GM21576 (cell line): ENCODE data around the gene SRP14.
"Not testable (repeated sequence)": the region's sequence is repeated elsewhere in the genome, so short reads cannot be mapped to it uniquely, and the experiment has no call there.

ENCODE experiments used
- ATAC-seq: cut with Tn5 transposase; IDR thresholded peaks from one replicate; pipeline ENCODE4 v1.9.1; 2021; ENCODE audit warnings: mild to moderate bottlenecking, moderate library complexity; ENCODE audit not compliant: unreplicated experiment

The SRP14 gene, protein sequence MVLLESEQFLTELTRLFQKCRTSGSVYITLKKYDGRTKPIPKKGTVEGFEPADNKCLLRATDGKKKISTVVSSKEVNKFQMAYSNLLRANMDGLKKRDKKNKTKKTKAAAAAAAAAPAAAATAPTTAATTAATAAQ

DNA sequence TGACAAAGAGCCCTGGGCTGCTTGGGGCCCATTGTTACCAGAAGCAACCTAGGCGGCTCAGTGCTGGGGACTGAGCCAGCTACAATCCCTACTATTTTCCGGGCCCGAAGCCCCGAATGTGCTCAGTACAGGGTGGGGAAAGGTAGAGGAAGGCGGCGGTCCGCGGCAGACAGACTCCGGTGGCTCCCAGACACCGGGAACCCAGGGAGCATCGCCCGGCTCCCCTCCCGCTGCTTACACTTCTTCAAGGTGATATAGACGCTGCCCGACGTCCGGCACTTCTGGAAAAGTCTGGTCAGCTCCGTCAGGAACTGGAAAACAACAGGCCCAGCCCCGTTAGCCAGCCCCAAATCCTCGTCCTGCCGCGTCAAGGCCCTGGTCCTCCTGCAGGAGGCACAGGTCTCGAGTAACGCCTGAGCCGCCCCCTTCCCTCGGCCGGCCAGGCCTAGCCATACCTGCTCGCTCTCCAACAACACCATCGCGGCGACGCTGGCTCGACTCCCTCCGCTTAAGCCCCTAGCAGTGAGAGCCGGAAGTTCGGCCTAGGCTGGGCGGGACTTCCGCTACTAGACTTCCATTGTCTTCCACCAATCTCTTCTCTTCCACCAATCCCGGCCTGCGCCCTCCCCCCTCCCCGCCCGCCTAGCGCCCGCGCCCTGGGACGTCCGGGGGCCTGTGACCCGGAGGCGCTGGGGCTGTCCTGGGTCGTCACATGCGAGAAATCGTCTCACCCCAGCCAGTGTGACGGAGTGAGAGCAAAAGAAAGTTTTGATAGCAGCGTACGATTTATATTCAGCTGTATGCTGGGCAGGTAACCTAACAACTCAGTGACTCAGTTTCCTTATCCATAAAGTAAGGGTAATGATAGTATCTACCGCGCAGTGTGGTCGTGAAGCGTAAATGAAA is at the start of gene SRP14:
Gene SRP14 (minus strand): TSS at position 544 of the 906 bp plus-strand sequence. CDS start 65 bp downstream, at position 479.
- peak; percentile 91 for ATAC-seq

DNA sequence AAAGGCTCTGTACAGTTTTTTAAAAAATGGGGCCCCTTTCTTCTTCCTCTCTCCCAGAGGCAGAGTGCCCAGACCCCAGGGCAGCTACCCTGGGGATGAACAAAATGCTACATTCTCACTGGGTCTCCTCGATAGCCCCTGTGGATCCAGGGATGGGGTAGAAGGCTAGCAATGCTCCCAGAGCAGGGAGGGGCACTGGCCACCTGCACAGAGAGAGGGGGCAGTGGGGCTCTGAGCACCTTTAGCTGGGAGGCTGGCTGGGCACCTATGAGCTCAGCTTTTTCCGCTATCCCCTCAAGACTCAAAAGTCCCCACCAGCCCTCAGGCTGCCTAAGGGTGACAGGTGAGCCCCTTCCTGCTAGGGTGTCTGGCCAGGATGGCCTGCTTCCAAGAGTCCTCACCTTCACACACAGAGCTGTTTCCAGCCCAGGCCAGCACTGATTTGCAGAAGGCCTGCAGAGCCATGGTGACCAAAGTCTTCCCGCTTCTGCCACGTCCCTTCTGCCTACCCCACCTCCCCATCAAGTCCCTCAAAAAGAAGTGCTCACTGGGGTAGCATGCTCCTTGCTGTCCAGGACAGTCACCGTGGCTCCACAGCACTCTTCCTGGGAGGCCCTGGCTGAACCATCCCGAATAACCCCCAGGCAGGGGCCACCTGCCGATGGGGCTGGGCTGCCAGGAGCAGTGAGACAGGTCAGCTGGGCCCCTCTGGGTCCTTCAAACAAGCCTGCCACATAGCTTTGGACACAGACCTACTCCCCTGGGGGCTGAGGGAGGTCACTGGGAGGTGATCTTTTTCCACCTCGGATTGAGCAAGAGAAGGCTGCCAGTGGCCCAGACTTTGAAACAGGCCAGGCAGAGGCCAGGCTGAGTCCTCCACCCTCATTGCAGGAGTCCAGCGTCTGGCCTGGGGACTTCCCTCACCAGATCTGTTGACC is 49.3 kb upstream of the SRP14 start:
- no peak for ATAC-seq

DNA sequence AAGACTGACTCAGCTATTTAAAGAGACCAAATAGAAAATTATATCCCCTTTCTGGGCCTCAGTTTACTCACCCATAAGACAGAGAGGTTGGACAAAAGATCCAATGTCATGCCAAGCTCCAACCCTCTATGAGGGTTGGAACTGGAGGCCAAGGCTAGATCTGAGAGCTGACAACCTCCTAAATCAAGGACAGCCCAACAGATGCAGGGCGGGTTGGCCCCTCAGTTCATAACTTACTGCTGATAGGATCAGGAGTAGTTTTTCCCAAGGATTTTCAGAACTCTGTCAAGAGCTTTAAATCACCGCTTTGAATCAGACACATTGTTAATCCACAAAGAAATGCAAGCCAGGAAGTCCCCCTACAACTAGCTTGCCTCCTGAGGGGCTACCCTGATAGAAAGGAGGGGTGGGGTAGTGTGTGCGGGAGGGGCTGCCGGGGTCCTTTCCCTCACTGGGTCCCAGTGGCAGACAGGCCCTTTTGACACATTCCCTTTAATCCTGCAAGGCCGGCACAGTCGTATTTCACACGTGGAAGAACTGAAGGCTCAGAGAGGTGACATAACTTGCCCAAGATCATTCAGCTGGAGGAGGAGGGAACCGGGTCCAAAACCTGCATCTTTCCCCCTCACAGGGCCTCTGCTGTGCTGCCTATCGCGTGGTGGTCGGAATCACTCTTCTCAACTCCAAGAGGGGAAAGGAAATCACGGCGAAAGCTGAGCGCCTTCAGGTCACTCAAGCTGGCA is 48.3 kb upstream of the SRP14 start:
- ATAC-seq, result no peak

DNA sequence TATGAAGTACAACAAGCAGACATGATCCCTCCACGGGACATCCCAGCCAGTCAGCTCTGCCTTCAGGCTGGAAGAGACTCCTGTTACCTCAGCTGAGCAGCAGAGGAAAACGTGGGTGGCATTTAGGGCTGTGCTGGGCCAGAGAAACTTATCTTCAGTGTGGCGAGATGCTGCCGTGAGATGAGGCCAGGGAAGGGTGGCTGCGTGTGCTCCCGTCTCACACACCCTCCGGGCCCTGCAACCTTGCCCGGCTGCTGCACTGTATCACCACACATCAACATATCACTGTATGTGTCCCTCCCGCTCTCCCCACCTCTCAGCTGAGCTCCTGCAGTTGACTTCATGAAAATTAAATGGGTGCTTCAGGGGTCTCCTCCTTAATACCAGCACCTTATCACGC is 46.3 kb upstream of the SRP14 start:
- ATAC-seq, result no peak

DNA sequence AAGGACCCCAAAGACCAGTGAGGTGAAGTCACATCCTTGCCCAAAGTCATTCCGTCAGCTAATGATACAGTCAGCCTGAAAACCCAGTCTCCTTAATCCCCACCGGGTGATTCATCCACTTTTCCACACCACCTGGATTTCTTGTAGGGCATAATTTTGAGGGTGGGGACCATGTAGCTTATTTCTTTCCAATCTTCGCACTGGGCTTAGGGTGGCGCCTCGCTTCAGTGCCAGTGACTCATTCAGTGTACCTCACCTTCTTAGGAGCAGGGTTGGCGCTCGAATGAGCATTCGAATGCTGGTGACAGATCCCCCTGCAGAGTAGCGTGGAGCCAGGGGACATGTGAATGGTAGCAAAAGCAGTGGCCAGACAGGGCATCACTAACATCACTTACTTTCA is 45.7 kb upstream of the SRP14 start:
- no peak for ATAC-seq

DNA sequence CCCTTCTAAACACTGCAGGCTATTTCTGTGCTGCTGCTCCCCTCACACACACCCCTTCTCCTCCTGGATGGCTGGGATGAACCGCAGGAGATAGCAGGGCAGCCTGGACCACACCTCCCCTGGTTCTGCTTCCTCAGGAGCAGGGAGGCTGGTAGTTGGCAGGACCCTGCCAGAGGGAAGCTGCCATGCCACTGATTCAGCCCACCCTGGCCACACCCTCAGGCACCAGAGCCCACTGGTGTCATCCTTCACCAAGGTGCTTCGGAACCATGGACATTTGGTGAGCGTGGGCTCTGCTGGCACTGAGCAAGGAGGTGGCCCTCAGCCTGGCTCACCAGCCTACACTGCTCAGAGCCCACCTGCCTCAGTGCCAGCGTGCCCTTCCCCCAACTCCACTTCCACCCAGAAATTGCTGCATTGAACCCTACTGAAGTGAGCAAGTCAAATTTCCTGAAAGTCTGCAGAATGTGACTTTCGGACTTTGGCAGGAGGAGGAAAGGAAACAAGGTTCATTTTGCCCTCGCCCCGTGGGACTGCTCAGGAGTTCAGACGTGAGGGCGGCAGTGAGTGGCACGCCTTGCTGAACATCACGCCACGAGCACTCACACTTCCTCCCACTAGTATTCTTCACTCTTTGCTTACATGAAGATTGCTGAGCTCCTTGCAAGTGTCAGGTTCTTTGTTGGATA is 43.4 kb upstream of the SRP14 start:
- ATAC-seq, result no peak

DNA sequence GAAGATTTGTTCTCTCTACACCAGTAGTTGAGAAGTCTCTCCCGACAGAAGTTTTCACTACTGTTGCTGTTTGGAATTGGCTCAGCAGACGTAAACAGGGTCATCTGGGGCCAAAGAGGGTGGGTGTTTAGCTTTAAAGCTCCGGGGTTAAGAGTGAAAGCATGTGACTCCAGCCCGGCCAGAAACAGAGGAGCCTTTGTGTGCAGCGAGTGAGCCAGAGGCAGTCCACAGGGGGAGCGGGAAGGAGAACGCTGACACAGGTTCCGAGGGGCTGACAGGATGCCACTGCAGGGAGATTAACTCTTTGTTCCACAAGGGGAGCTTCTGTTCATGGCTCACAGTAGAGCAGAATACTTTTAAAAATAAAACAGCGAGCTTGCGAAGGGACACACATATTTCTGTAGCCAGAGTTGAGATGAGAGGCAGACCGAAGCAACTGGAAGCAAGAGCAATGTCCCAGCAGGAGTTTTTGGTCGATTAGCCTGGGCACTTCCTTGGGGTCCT is 42.8 kb upstream of the SRP14 start:
- ATAC-seq, result no peak

DNA sequence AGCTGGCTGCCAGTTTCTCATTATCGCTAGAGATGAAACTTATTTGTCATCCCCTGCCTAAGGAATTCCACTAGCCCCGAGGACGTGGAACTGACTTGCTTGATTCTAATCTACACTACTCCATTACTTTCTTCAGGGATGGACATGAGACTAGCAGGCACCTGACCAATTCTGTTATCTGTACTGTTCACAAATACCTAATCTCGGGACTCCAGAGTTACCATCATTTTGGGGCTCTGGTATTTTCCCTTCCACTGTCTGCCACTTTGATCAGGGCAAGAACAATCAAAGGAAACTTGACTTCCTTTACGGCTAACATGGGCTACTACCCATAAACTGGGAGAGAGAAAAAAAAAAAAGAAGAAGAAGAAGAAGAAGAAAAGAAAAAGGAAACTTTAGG is 41.9 kb upstream of the SRP14 start:
- no peak for ATAC-seq

DNA sequence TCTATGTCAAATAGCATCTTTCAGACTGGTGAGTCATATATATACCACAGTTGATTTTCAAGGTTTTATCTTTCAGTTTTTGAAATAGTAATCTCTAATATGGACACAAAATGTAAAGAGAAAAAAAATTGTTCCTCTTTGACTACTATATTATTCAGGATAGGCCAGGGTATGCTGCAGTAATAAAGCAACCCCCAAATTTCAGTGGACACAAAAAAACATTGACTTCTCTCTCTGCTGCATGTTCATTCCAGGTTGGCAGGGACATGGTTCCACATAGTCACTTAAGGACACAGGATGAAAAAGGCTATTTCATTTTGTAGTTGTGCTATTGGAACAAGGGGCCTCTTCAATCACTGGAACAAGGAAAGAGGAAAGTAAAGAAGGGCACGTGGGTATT is 41.1 kb upstream of the SRP14 start:
- ATAC-seq, result no peak

DNA sequence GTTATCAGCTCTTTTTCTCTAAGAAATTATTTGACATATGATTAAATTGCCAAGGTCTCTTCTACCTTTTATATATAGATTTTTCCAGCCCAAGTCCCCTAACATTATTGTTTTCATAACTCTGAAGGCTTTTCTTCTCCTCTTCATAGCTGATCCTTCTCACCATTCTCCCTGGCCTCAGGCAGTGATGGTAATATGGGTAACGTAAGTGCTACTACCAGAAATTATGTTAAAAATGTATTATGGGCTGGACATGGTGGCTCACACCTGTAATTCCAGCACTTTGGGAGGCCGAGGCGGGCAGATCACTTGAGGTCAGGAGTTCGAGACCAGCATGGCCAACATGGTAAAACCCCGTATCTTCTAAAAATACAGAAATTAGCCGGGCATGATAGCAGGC is 40.5 kb upstream of the SRP14 start:
- ATAC-seq, result no peak

DNA sequence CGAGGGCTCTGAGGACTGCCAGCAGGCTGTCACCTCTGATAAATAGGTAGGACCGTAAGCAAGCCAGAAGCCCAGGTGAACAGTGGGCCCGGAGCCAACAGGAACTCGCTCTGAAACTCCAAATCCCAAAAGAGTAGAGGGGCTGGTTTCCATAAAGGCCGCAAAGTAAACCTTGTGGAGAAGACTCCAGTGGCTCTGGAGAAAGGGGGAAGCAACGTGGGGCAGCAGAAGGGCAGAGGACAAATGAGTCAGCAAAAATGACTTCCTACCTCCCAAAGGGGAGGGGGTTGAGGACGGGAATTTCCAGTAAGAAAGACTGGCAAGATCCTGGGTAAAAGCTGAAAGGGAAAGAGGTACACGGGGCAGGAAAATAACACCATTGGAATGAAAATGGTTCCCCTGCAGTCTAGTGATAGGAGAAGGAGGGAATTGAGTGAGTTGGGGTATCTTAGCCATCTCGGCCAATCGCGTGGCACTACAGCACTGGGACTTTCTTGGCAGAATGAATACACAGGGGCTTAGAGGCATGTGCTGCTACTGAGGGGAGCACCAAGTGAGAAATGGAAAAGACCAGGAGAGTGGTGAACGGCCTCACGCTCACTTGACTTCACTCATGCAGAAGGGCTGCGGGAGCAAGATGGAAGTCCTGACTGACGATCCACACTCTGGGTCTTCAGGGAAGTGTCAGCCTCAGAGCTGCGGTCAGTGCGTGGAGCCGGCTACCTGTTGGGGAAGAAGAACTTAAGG is 36.5 kb upstream of the SRP14 start:
- no peak for ATAC-seq

DNA sequence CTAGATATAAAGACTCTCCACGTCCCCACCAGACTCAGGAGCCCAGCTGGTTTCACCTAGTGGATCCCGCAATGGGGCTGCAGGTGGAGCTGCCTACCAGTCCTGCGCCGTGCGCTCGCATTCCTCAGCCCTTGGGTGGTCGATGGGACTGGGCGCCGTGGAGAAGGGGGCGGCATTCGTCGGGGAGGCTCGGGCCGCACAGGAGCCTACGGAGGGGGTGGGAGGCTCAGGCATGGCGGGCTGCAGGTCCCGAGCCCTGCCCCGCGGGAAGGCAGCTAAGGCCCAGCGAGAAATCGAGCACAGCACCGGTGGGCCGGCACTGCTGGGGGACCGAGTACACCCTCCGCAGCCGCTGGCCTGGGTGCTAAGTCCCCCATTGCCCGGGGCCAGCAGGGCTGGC is 35.7 kb upstream of the SRP14 start:
- not testable (repeated sequence) for ATAC-seq

DNA sequence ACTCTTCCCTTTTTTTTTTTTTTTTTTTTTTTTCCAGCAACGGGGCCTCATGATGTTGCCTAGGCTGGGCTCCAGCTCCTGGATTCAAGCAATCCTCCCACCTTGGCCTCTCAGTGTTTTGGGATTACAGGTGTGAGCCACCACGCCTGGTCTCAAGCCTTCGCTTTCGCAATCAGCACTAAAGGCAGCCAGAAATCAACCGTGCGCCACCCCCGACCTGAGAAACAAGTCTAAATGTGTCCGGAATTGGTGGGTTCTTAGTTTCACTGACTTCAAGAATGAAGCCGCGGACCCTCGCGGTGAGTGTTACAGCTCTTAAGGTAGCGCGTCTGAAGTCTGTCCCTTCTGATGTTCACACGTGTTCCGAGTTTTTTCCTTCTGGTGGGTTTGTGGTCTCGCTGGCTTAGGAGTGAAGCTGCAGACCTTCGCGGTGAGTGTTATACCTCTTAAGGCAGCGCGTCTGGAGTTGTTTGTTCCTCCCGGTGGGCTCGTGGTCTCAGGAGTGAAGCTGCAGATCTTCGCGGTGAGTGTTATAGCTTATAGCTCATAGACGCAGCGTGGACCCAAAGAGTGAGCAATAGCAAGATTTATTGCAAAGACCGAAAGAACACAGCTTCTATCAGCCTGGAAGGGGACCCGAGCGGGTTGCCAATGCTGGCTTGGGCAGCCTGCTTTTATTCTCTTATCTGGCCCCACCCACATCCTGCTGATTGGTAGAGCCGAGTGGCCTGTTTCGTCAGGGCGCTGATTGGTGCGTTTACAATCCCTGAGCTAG is 34.9 kb upstream of the SRP14 start:
- ATAC-seq, result not testable (repeated sequence)

DNA sequence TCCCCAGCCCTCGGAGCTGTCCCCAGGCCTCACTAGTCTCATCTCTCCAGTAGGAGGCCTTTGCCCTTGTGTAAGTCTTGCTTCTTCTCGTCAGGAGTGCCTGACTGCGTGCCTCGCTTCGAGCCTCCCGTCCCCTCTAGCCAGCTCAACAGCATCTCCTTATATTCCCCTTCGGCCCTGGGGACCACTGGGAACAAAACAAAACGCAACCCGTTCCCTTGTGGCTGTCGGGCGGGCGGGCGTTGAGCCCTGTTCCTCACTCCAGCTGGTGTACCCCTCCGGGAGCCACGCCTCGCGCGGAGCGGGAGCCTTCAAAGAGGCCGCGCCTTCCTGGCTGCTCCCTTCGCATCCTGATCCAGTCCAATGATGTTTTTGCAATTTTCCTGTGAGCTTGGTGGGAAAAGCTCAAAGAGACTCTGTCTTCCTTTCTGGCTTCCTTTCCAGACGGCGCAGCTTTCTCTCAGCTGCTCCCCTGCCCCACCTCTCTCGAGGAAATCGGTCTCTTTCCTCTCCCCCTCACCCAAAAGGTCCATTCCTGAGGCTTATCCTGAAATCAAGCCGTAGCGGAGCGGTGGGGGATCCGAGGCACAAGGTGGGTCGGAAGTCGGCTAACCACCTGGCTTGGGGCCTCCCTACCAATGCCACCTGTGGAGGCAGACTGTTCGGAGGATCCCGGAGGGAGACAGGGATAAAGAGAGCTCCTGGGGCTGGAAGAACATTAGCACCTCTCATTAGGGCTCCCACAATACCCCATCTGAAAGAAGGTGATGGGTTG is 33.4 kb upstream of the SRP14 start:
- no peak for ATAC-seq

DNA sequence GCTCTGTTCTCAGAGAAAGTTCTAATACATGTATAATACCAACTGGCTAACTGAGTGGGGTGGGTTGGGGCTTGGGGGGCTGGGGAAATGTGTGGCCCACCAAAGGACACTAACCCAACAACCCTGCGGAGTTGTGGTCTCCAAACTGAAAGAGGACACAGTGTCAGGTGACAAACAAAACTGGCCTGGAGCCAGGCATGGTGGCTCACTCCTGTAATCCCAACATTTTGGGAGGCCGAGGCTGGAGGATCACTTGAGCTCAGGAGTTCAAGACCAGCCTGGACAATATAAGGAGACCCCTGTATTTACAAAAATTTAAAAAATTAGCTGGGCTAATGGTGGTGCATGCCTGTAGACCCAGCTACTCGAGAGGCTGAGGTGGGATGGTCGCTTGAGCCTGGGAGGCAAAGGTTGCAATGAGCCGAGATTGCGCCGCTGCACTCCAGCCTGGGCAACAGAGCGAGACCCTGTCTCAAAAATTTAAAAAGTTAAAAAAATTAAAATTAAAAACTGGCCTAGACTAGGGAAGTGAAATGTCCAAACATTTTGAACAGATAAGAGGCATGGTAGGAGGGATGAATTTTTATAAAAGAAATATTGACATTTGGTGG is 31.7 kb upstream of the SRP14 start:
- ATAC-seq, result no peak

DNA sequence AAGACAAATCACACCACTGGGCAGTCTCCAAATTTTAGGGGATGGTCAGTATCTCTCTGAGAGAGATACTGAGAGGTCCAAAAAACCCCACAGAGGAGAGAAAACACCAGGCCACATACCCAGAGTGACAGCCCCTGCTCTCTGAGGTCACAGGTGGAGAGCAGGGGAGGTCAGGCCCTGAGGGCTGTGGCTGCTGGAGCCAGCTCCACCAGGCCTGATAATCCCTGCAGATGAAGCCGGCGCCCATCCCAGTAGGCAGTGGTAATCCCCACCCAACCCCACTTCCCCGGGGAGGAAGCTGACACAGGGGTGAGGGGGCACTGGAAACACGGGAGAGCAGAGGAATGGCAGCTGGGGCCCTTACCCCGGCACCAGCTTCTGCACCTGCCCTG is 31.2 kb upstream of the SRP14 start:
- no peak for ATAC-seq
